HepG2 (cell line): ENCODE results near the gene GALNTL6. TPM values are rescaled to one million over a fixed set of nuclear protein-coding genes. Genes with fewer than 3 reads are reported as not detected.
"Not testable (repeated sequence)": the region's sequence is repeated elsewhere in the genome, so short reads cannot be mapped to it uniquely, and the experiment has no call there.

ENCODE experiments used
- ATAC-seq: fragments of 200-7000 bp; cut with Tn5 transposase; 3 replicates; pipeline ENCODE4 v1.9.1; 2020; ENCODE audit warnings: mild to moderate bottlenecking, moderate library complexity
- BruUV-seq: library from RNA; stranded (reverse); fragments of 400-500 nt; replicated peaks from 2 replicates; lab custom pipeline; 2021; lab: Mats Ljungman, UMichigan
- CTCF ChIA-PET: fragments of 300-600 bp; formaldehyde crosslinking; extraction: SDS; loops from one replicate; lab custom pipeline; 2021; ENCODE audit warnings: low total read pairs, inconsistent platforms, low intra/inter-chr PET ratio; lab: Yijun Ruan, JAX
- POLR2A ChIA-PET: fragments of 350-600 bp; sonication (Branson Sonifier 250); formaldehyde crosslinking; loops from one replicate; lab custom pipeline; 2020; ENCODE audit warnings: antibody characterized with exemption, inconsistent platforms; lab: Yijun Ruan, JAX
- DNase-seq: peaks from one replicate; pipeline ENCODE4 v3.0.0-alpha.2; 2015; ENCODE audit warnings: low spot score
- FAIRE-seq: peaks from 3 replicates; lab custom pipeline; 2011; peaks lifted over from hg19 to GRCh38; lab: Jason Lieb, UNC
- H2AFZ ChIP-seq: one replicate; pipeline ENCODE4 v1.6.1; 2011; ENCODE audit warnings: low read length, inconsistent platforms
- H3K27ac ChIP-seq: fragments of 300-600 bp; 3 replicates; pipeline ENCODE4 v1.8.0; 2011; ENCODE audit warnings: mixed run types, mild to moderate bottlenecking, mixed read lengths, low read length, inconsistent platforms; ENCODE audit not compliant: insufficient read depth; ENCODE audit errors: extremely low read length
- H3K27me3 ChIP-seq, 2 experiments: fragments of 200-600 bp in 1 of 2; 2 replicates in 1 of 2; 3 replicates in 1 of 2; pipeline versions ENCODE4 v1.6.0 to v1.8.0; 2011; ENCODE audit warnings: low read length in 2 of 2, mild to moderate bottlenecking in 2 of 2, moderate library complexity in 2 of 2, inconsistent platforms in 1 of 2; ENCODE audit not compliant: insufficient read depth in 2 of 2, control insufficient read depth in 1 of 2
- H3K36me3 ChIP-seq, 2 experiments: fragments of 200-600 bp in 1 of 2; replicated peaks in 1 of 2; 2 replicates in 1 of 2; 3 replicates in 1 of 2; pipeline versions ENCODE4 v1.5.1 to v1.8.0; 2011; ENCODE audit warnings: low read length in 2 of 2, inconsistent platforms in 1 of 2; ENCODE audit not compliant: insufficient read depth in 2 of 2, control insufficient read depth in 1 of 2
- H3K4me1 ChIP-seq: 2 replicates; pipeline ENCODE4 v1.5.1; 2012; ENCODE audit warnings: low read length, inconsistent platforms; ENCODE audit not compliant: insufficient read depth
- H3K4me2 ChIP-seq: 2 replicates; pipeline ENCODE4 v1.6.0; 2011; ENCODE audit warnings: low read depth, low read length, inconsistent platforms
- H3K4me3 ChIP-seq, 3 experiments: fragments of 200-600 bp in 1 of 3; sonication (generic), shearing (Covaris generic) in 1 of 3; replicated peaks in 1 of 3; 2 replicates each; pipeline ENCODE4 v1.5.1; 2011 to 2016; ENCODE audit warnings: low read length in 3 of 3, inconsistent platforms in 2 of 3, low read depth in 2 of 3, mild to moderate bottlenecking in 2 of 3, control low read depth in 1 of 3, mixed read lengths in 1 of 3; ENCODE audit not compliant: insufficient read depth in 1 of 3
- H3K79me2 ChIP-seq: one replicate; pipeline ENCODE4 v1.6.1; 2011; ENCODE audit warnings: low read length, inconsistent platforms; ENCODE audit not compliant: insufficient read depth
- H3K9ac ChIP-seq: 2 replicates; pipeline ENCODE4 v1.6.0; 2011; ENCODE audit warnings: mild to moderate bottlenecking, low read depth, low read length, inconsistent platforms; ENCODE audit not compliant: insufficient read depth
- H3K9me3 ChIP-seq: 2 replicates; pipeline ENCODE4 v1.5.1; 2012; ENCODE audit warnings: mild to moderate bottlenecking, low read length
- H4K20me1 ChIP-seq: 2 replicates; pipeline ENCODE4 v1.6.0; 2011; ENCODE audit warnings: inconsistent platforms, mild to moderate bottlenecking, low read length, moderate library complexity; ENCODE audit not compliant: insufficient read depth
- ZNF101 ChIP-seq: sonication (generic); formaldehyde crosslinking; IDR thresholded peaks from 2 replicates; pipeline ENCODE4 v1.4.0; 2020; ENCODE audit warnings: mild to moderate bottlenecking, low read depth, missing genetic modification reagents, borderline replicate concordance
- WGBS: methylation state at CpG from one replicate; pipeline ENCODE4 v1.1.6; 2017; ENCODE audit warnings: low lambda C conversion rate; 5-methylcytosine and 5-hydroxymethylcytosine counted together
- in situ Hi-C: cut with HindIII; loops from 2 replicates; pipeline ENCODE4 v1.10.0; 2017; ENCODE audit warnings: low pct_unique_long_range_greater_than_20kb; ENCODE audit not compliant: extremely low pct_ligation_motif_present
- intact Hi-C: fragments of 100-400 bp; cut with micrococcal nuclease; formaldehyde crosslinking; loops from one replicate; pipeline ENCODE4 v1.10.0; 2022; ENCODE audit not compliant: unreplicated experiment
- polyA plus RNA-seq, 8 experiments: library from polyadenylated mRNA; depleted of rRNA in 3 of 8; stranded (reverse) in 7 of 8; unstranded in 1 of 8; fragments of >200 nt; fragmentation: Illumina TruSeq in 4 of 8; extraction: Trizol in 4 of 8; gene quantifications; 2 replicates each; pipeline versions ENCODE4 v1.2.1 to v1.2.3, GENCODE V29; 2011 to 2016; ENCODE audit warnings: low read depth in 4 of 8, missing spikeins in 1 of 8, mixed read lengths in 1 of 8; ENCODE audit not compliant: insufficient read depth in 1 of 8
- total RNA-seq, 5 experiments: library from RNA; depleted of rRNA; stranded (reverse); fragments of >200 nt; fragmentation: Illumina TruSeq; extraction: Trizol; gene quantifications; 2 replicates each; pipeline ENCODE4 v1.2.3, GENCODE V29; 2016; ENCODE audit warnings: low read depth in 1 of 5
- TF ChIP-seq, protein P1 (sequence below): sonication (generic); formaldehyde crosslinking; IDR thresholded peaks from 2 replicates; pipeline ENCODE4 v1.9.0; 2021; ENCODE audit warnings: missing genetic modification reagents, mild to moderate bottlenecking, borderline replicate concordance
- TF ChIP-seq, protein P2 (sequence below): sonication (generic); formaldehyde crosslinking; IDR thresholded peaks from 2 replicates; pipeline ENCODE4 v1.4.0; 2020; ENCODE audit warnings: mild to moderate bottlenecking, missing genetic modification reagents

Gene GALNTL6
- total and polyA plus RNA-seq, 2 of the 13 experiments (the other 11 are each of a cell fraction or from before 2014, with no cell fraction given), result not detected

DNA sequence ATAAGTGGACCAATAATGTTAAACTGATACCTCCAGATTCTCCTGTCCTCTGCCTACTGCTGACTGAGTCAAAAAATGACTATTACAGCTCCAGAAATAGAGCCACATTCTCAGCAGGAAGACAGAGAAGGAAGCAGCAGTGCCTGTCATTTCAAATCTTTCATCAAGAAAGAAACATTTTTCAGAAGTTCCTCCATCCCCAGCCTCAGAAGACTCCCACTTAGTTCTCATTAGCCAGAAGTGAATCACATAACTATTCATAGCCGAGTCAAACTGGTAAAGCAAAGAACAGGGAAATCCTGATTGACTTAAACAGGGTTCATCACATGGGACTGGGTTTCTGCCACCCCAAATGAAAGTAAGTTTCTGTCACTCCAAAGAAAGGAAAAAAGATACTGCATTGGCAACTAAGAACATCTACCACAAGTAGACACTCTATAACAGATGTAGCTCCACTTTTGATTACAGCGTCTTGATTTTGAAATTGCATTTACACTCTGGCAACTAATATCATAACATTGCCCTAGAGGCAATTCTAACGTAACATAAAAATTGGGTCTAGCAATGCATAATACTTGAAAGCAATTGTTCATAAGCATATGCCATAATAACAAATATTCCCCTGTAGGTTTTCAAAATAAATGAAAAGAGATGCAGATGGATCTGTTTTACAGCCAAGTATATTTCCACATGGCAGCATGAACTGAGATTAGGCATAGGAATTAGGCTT is 599.8 kb downstream of the GALNTL6 start (continued):
- TF ChIP-seq, protein P1, sequence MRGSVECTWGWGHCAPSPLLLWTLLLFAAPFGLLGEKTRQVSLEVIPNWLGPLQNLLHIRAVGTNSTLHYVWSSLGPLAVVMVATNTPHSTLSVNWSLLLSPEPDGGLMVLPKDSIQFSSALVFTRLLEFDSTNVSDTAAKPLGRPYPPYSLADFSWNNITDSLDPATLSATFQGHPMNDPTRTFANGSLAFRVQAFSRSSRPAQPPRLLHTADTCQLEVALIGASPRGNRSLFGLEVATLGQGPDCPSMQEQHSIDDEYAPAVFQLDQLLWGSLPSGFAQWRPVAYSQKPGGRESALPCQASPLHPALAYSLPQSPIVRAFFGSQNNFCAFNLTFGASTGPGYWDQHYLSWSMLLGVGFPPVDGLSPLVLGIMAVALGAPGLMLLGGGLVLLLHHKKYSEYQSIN, result no peak
- no peak for TF ChIP-seq ZNF101 (CRISPR knock-in tag)
- TF ChIP-seq, protein P2, sequence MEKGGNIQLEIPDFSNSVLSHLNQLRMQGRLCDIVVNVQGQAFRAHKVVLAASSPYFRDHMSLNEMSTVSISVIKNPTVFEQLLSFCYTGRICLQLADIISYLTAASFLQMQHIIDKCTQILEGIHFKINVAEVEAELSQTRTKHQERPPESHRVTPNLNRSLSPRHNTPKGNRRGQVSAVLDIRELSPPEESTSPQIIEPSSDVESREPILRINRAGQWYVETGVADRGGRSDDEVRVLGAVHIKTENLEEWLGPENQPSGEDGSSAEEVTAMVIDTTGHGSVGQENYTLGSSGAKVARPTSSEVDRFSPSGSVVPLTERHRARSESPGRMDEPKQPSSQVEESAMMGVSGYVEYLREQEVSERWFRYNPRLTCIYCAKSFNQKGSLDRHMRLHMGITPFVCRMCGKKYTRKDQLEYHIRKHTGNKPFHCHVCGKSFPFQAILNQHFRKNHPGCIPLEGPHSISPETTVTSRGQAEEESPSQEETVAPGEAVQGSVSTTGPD, result no peak

DNA sequence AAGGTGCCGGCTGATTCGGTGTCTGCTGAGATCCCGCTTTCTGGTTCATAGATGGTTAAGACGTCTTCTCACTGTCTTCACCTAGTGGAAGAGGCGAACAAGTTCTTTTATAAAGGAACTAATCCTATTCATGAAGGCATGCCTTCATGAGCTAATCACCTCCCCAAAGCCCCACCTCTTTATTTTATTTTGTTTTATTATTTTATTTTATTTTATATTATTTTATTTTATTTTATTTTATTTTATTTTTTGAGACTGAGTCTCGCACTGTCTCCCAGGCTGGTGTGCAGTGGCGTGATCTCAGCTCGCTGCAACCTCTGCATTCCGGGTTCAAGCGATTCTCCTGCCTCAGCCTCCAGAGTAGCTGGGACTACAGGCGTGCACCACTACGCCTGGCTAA is 615.8 kb downstream of the GALNTL6 start:
- H2AFZ ChIP-seq, H3K4me2 ChIP-seq, H3K27me3 ChIP-seq, FAIRE-seq, H3K36me3 ChIP-seq, H3K4me3 ChIP-seq, H3K9ac ChIP-seq, H3K27ac ChIP-seq, intact Hi-C loops, in situ Hi-C loops, H3K9me3 ChIP-seq, CTCF ChIA-PET, H4K20me1 ChIP-seq, BruUV-seq, DNase-seq, ATAC-seq, H3K4me1 ChIP-seq, H3K79me2 ChIP-seq, POLR2A ChIA-PET: not testable (repeated sequence)
- WGBS, result 21% methylated on average over 12 of the region's 12 CpGs
